BLaER1 (cell line): ENCODE results near the gene CFAP52.
A peak's percentile ranks its signal among the peaks of the same experiment; 100 is the strongest.
"Not testable (repeated sequence)": the region's sequence is repeated elsewhere in the genome, so short reads cannot be mapped to it uniquely, and the experiment has no call there.

Experiments used
- H3K27ac ChIP-seq: shearing (Covaris generic); formaldehyde crosslinking; 2 replicates; pipeline ENCODE4 v1.8.1; 2022
- H3K27me3 ChIP-seq: shearing (Covaris generic); formaldehyde crosslinking; 2 replicates; pipeline ENCODE4 v1.8.1; 2022
- H3K36me3 ChIP-seq: shearing (Covaris generic); formaldehyde crosslinking; 2 replicates; pipeline ENCODE4 v1.8.1; 2022
- H3K4me1 ChIP-seq: shearing (Covaris generic); formaldehyde crosslinking; 2 replicates; pipeline ENCODE4 v1.8.1; 2022
- H3K4me2 ChIP-seq: shearing (Covaris generic); formaldehyde crosslinking; 2 replicates; pipeline ENCODE4 v1.8.1; 2022
- H3K4me3 ChIP-seq: shearing (Covaris generic); formaldehyde crosslinking; 2 replicates; pipeline ENCODE4 v1.8.1; 2022
- H3K9ac ChIP-seq: shearing (Covaris generic); formaldehyde crosslinking; 2 replicates; pipeline ENCODE4 v1.8.1; 2022
- H3K9me3 ChIP-seq: shearing (Covaris generic); formaldehyde crosslinking; 2 replicates; pipeline ENCODE4 v1.8.1; 2022
- H4K20me1 ChIP-seq: shearing (Covaris generic); formaldehyde crosslinking; 2 replicates; pipeline ENCODE4 v1.8.1; 2022
- Cebpa-rat ChIP-seq: shearing (Covaris generic); IDR thresholded peaks from 2 replicates; pipeline ENCODE4 v1.8.1; 2022

Gene CFAP52

DNA sequence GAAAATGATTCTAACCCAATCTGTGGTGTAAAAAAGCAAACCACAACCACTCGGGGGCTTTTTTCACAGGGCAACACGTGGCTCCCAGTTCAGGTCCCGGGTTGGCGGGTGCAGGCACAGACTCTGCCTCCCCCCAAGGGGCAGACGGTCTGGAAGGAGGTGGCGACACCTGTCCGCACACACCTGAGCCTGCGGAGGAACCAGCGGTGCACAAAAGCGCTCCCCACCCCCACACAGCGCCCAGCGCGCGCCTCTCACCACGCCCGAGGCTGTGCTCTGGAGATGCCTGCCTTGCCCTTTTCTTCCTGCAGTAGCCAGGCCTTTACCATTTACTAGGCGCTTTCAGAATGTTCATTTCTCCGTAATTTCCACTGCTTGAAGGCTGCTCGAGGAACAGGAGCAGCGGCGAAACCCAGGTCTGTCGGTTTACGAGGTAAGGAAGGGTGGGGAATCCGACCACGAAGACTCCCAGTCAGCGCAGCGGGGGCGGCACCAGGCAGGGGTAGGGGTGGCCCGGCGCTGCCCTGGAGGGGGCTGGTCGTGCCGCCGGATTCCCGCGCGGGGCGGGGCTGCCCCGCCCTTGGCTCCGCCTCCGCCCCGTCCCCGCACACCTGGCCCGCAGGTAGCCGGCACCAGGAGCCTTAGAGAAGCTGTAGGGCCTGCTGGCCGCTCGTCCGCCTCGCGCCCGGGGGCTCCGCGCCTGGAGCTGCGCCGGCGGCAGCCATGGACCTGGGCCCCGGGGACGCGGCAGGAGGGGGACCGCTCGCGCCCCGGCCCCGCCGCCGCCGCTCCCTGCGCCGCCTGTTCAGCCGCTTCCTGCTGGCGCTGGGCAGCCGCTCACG lies 68.7 kb downstream of the CFAP52 start, which contains the start of gene USP43:
Gene USP43, plus strand, starts transcription at position 608 of the 842 bp plus-strand sequence. Its CDS starts 116 bp downstream, at position 724.
- no peaks in the 10 kb centered on the region for H4K20me1 ChIP-seq

GRCh38 chr17:9645851-9646545 lies 69.6 kb downstream of the CFAP52 start:
- H3K4me3 ChIP-seq, result peak overlapping the region; percentile 98
- H3K9me3 ChIP-seq, result no peaks in the 10 kb centered on the region
- H3K9ac ChIP-seq, result peak overlapping the region; percentile 86
- TF ChIP-seq Cebpa-rat, result no peak
- peak overlapping the region; percentile 92 for H3K4me2 ChIP-seq
- no peaks in the 10 kb centered on the region for H3K27me3 ChIP-seq
- peaks cover 47% of the 10 kb centered on the region for H3K4me1 ChIP-seq
- peak overlapping the region; percentile 84 for H3K27ac ChIP-seq
- H4K20me1 ChIP-seq, result no peaks in the 10 kb centered on the region
- H3K36me3 ChIP-seq, result no peaks in the 10 kb centered on the region

More for the DNA sequence above, 68.7 kb downstream of the CFAP52 start, which contains the start of gene USP43:
- no peaks in the 10 kb centered on the region for H3K36me3 ChIP-seq
- H3K4me1 ChIP-seq, result peaks cover 51% of the 10 kb centered on the region
- no peak for TF ChIP-seq Cebpa-rat
- H3K9ac ChIP-seq, result peak within 1 kb of the TSS; percentile 86
- H3K27ac ChIP-seq, result peak within 1 kb of the TSS; percentile 84
- H3K27me3 ChIP-seq, result no peaks in the 10 kb centered on the region
- H3K4me3 ChIP-seq, result peak within 1 kb of the TSS; percentile 98
- no peaks in the 10 kb centered on the region for H3K9me3 ChIP-seq
- peak within 1 kb of the TSS; percentile 92 for H3K4me2 ChIP-seq

DNA sequence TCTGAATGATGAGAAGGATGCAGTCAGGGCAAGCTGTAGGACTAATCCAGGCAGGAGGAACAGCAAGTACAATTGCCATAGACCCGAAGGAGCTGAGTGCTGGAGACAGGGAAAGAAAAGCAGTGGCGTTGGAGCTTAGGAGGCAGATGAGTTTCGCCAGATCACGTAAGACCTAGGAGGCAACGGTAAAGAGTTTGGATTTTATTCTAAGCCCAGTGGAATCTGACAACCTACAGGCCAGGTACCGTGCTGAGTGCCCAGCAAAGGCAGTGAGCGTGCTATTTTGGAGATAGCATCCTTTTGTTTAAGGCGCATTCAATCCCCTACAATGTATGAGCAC lies 70.1 kb downstream of the CFAP52 start:
- no peaks in the 10 kb centered on the region for H3K36me3 ChIP-seq
- no peaks in the 10 kb centered on the region for H4K20me1 ChIP-seq
- H3K4me3 ChIP-seq, result peak overlapping the region; percentile 98
- H3K9ac ChIP-seq, result peak overlapping the region; percentile 86
- no peaks in the 10 kb centered on the region for H3K27me3 ChIP-seq
- peak overlapping the region; percentile 92 for H3K4me2 ChIP-seq
- H3K27ac ChIP-seq, result no peak overlapping the region
- no peaks in the 10 kb centered on the region for H3K9me3 ChIP-seq
- TF ChIP-seq Cebpa-rat, result no peak
- H3K4me1 ChIP-seq, result peaks cover 41% of the 10 kb centered on the region

DNA sequence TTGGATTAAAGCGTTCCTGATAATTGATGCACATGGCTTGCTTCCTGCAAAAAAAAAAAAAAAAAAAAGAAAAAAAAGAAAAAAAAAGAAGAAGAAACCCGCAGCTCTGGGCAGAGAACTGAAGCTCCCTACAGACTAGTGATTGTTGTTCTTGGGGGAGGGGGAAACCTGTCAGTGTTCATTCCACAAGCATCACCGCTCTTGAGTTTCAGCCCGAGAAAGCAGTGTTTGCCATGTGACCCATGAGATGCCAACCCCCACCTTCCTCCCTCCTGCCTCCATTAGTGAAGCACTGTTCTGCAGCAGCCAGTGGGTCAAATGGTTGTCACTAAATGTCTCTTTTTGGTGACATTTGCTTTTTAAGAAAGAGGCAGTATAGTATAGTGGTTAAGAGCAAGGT lies 70.6 kb downstream of the CFAP52 start:
- Histone ChIP-seq H3K9me3 (no peaks in the 10 kb centered on the region), H3K4me1 (peaks cover 37% of the 10 kb centered on the region), H3K27ac (no peak overlapping the region), H4K20me1 (no peaks in the 10 kb centered on the region), H3K4me3 (peak overlapping the region; percentile 98), H3K4me2 (peak overlapping the region; percentile 92), H3K27me3 (no peaks in the 10 kb centered on the region), H3K36me3 (no peaks in the 10 kb centered on the region), H3K9ac (no peak overlapping the region)
- TF ChIP-seq Cebpa-rat, result no peak

DNA sequence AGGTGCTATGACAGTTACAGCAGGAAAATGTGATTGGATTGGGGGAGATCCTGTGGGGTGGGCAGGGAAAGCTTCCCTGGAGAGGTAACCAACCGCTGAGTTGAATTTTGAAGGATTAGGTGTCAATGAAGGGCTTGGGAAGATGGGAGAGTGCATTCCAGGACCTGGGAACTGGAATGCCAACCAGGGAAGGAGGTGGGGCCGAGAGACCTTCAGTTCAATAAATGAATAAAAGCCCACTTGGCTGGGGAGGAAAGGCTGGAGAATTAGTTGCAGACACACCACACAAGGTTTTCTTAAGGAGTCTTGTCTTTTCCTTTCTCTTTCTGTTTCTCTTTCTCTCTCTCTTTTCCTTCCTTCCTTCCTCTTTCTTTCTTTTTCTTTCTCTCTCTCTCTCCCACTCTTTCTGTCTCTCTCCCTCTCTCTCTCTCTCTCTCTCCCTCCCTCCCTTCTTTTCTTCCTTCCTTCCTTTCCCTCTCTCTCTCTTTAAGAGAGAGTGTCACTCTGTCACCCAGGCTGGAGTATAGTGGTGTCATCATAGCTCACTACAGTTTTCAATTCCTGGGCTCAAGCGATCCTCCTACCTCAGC lies 72.2 kb downstream of the CFAP52 start:
- no peaks in the 10 kb centered on the region for H4K20me1 ChIP-seq
- H3K4me3 ChIP-seq, result no peak overlapping the region
- H3K4me2 ChIP-seq, result peak overlapping the region; percentile 66
- no peaks in the 10 kb centered on the region for H3K36me3 ChIP-seq
- no peak overlapping the region for H3K27ac ChIP-seq
- no peak overlapping the region for H3K9ac ChIP-seq
- peaks cover 37% of the 10 kb centered on the region for H3K4me1 ChIP-seq
- H3K9me3 ChIP-seq, result no peaks in the 10 kb centered on the region
- no peak for TF ChIP-seq Cebpa-rat
- H3K27me3 ChIP-seq, result no peaks in the 10 kb centered on the region

- no peak for TF ChIP-seq Cebpa-rat
- Histone ChIP-seq H3K27ac (no peak overlapping the region), H3K9ac (no peak overlapping the region), H3K27me3 (no peaks in the 10 kb centered on the region), H3K4me1 (peaks cover 25% of the 10 kb centered on the region), H4K20me1 (no peaks in the 10 kb centered on the region), H3K4me2 (no peak overlapping the region), H3K4me3 (no peak overlapping the region), H3K9me3 (peaks cover 7% of the 10 kb centered on the region; the same call in 1 of the 2 replicates), H3K36me3 (peaks cover 31% of the 10 kb centered on the region)
Measured at GRCh38 chr17:9658593-9659211, 82.3 kb downstream of the CFAP52 start.

GRCh38 chr17:9661027-9661426 lies 84.6 kb downstream of the CFAP52 start:
- Histone ChIP-seq H3K36me3 (peaks cover 42% of the 10 kb centered on the region), H3K4me2 (peak overlapping the region; percentile 22; the same call in 1 of the 2 replicates), H3K9me3 (peaks cover 24% of the 10 kb centered on the region), H3K4me1 (peaks cover 16% of the 10 kb centered on the region), H3K9ac (no peak overlapping the region), H3K27me3 (no peaks in the 10 kb centered on the region), H3K27ac (no peak overlapping the region), H4K20me1 (no peaks in the 10 kb centered on the region), H3K4me3 (no peak overlapping the region)
- no peak for TF ChIP-seq Cebpa-rat

GRCh38 chr17:9663511-9663910 lies 87.1 kb downstream of the CFAP52 start:
- H3K36me3 ChIP-seq, result peaks cover 20% of the 10 kb centered on the region; the same call in 1 of the 2 replicates
- H3K27ac ChIP-seq, H3K4me2 ChIP-seq, H3K27me3 ChIP-seq, H3K9ac ChIP-seq, H3K4me3 ChIP-seq, H4K20me1 ChIP-seq: not testable (repeated sequence)
- peaks cover 40% of the 10 kb centered on the region for H3K4me1 ChIP-seq
- H3K9me3 ChIP-seq, result peaks cover 24% of the 10 kb centered on the region
- TF ChIP-seq Cebpa-rat, result 0 out of 2 replicates have a peak, but pooled peaks have one; percentile 12

GRCh38 chr17:9666461-9667050 lies 90.1 kb downstream of the CFAP52 start:
- Histone ChIP-seq H3K9ac (no peak overlapping the region), H3K27me3 (no peaks in the 10 kb centered on the region), H3K4me3 (no peak overlapping the region), H3K27ac (peak overlapping the region; percentile 20; the same call in 1 of the 2 replicates), H3K4me2 (peak overlapping the region; percentile 74), H4K20me1 (no peaks in the 10 kb centered on the region), H3K4me1 (peaks cover 64% of the 10 kb centered on the region), H3K9me3 (peaks cover 24% of the 10 kb centered on the region), H3K36me3 (peaks cover 16% of the 10 kb centered on the region; the same call in 1 of the 2 replicates)
- no peak for TF ChIP-seq Cebpa-rat
